ENCODE measurements around the gene SYMPK.

SYMPK gene

DNA sequence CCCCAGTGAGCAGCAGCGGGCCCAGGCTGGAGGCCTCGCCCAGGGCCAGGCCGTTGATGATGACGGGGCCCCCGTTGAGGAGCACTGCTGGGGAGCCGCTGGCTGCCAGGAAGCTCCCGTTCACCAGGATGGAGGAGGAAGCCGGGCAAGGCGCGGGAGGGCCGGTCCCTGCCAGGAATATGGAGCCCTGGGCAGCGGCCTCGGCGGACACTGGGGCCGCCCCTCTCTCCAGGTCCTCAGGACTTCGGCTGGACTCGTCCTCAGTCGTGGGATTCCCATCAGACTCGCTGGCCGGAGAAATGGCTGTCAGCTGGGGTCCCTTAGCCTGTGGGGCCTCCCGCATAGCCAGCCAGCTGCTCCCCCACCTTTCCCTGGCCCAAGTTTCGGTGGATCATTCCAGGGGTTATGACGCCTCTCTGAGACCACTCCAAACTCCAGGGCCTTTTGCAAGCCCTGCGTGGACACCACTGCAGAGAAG, 96.0 kb downstream of the SYMPK start:
- no peak for DNase-seq (ENCODE audit: low spot score)

DNA sequence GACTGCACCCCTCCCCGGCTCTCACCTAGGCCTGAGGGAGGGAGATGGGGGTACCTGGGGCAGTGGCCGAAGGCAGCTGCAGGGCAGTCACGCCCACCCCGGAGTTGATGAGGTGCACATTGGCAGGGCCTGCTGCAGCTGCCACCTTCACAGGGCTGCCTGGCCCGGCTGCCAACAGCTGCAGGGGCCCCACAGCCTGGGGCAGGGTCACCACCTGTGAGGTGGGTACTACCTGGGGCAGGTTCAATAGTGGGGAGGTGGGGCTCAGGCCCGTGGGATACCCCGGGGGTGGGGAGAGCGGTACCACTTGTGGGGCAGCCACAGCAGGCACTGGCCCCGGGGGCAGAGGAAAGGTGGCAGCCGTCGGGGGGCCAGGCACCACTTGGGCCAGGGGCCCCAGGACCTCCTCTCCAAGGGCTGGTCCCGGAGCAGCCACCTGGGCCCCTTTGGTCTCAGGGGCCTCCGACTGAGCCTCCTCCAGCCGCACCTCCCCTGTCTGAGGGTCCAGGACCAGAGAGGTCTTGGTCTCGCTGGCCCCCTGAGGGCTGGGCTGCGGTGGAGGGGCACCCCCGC, 96.6 kb downstream of the SYMPK start:
- DNase-seq (ENCODE audit: low spot score) = no peak

DNA sequence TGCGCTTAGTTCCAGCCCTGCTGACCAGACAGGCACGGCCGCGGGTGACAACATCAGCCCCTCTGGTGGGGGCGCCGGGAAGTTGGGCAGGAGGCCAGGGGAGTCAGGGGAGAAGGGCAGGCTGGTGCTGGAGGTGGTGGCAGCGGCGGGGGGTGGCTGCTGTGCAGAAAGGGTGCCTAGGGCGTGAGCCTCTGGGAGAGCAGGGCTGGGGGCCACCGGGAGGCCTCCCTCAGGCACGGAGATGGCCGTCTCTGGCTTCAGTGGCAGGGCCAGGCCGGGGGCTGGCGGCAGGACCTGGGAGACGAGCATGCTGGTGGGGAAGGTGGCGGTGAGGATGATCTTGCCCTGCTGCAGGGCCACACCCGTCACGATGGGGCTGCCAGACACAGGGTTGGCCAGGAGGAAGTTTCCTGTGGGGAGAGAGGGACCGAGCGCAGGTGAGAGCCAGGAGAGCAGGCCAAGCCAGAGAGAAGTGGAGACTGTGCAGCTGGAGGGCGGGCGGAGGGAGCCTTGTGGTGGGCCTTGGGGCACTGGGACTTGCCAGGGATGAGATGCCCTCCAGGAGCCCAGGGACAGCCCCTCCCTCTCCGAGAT, 97.1 kb downstream of the SYMPK start:
- DNase-seq (ENCODE audit: low spot score) = no peak
